ENCODE results near the gene DDX23.

Gene DDX23

GRCh38 chr12:48851883-48852733 is at the start of gene DDX23:
Gene DDX23 (minus strand): TSS chr12:48852163. CDS start chr12:48845782, 6,381 bp downstream.
- Histone ChIP-seq H3K27me3 (ENCODE audit: low read length) (no peaks in the 10 kb centered on the region), H4K20me1 (ENCODE audit: low read depth, low read length) (no peaks in the 10 kb centered on the region), H3K9me3 (ENCODE audit: insufficient read depth, low read length) (no peaks in the 10 kb centered on the region), H3K4me3 (ENCODE audit: insufficient read depth, low read length, poor library complexity, severe bottlenecking) (peak within 1 kb of the TSS; percentile 94), H3K36me3 (ENCODE audit: low read length) (no peaks in the 10 kb centered on the region), H3K9me2 (replicated peaks; ENCODE audit: insufficient read depth, low read length) (no peaks in the 10 kb centered on the region), H2AFZ (ENCODE audit: low read depth, low read length, severe bottlenecking) (peak within 1 kb of the TSS; percentile 70), H3K79me2 (ENCODE audit: insufficient read depth, low read length) (peaks cover 48% of the 10 kb centered on the region), H3F3A (ENCODE audit: insufficient read depth) (0 out of 2 replicates have a peak, but pooled peaks cover 2% of the 10 kb centered on the region), H3K27ac (ENCODE audit: low read depth, low read length) (peak within 1 kb of the TSS; percentile 70), H3K4me2 (ENCODE audit: low read depth, low read length, poor library complexity, severe bottlenecking) (peak within 1 kb of the TSS; percentile 91), H3K9ac (ENCODE audit: low read length) (peak within 1 kb of the TSS; percentile 87)
- TF ChIP-seq CTCF (IDR thresholded peaks at IDR 0.05; ENCODE audit: insufficient read depth, low read length, poor library complexity, severe bottlenecking) = no peak
- no peak for TF ChIP-seq EZH2phosphoT487 (conservative IDR thresholded peaks at IDR 0.05; ENCODE audit: low read length)

- H4K20me1 ChIP-seq (ENCODE audit: low read depth, low read length) = no peaks in the 10 kb centered on the region
- no peak overlapping the region for H3K4me3 ChIP-seq (ENCODE audit: insufficient read depth, low read length, poor library complexity, severe bottlenecking)
- H3K36me3 ChIP-seq (ENCODE audit: low read length) = no peaks in the 10 kb centered on the region
- TF ChIP-seq CTCF (IDR thresholded peaks at IDR 0.05; ENCODE audit: insufficient read depth, low read length, poor library complexity, severe bottlenecking) (no peak), EZH2phosphoT487 (conservative IDR thresholded peaks at IDR 0.05; ENCODE audit: low read length) (no peak)
- H3K4me2 ChIP-seq (ENCODE audit: low read depth, low read length, poor library complexity, severe bottlenecking) = no peak overlapping the region
- H3K9me3 ChIP-seq (ENCODE audit: insufficient read depth, low read length) = no peaks in the 10 kb centered on the region
- H3K9me2 ChIP-seq (replicated peaks; ENCODE audit: insufficient read depth, low read length) = no peaks in the 10 kb centered on the region
- H3F3A ChIP-seq (ENCODE audit: insufficient read depth) = no peaks in the 10 kb centered on the region
- no peak overlapping the region for H3K27ac ChIP-seq (ENCODE audit: low read depth, low read length)
- no peaks in the 10 kb centered on the region for H3K27me3 ChIP-seq (ENCODE audit: low read length)
- H3K9ac ChIP-seq (ENCODE audit: low read length) = no peak overlapping the region
- H3K79me2 ChIP-seq (ENCODE audit: insufficient read depth, low read length) = no peaks in the 10 kb centered on the region
- no peak overlapping the region for H2AFZ ChIP-seq (ENCODE audit: low read depth, low read length, severe bottlenecking)
These were observed 49.3 kb upstream of the DDX23 start for GRCh38 chr12:48901278-48901677.

- Histone ChIP-seq H3K9me2 (replicated peaks; ENCODE audit: insufficient read depth, low read length) (no peaks in the 10 kb centered on the region), H4K20me1 (ENCODE audit: low read depth, low read length) (no peaks in the 10 kb centered on the region), H2AFZ (ENCODE audit: low read depth, low read length, severe bottlenecking) (no peak overlapping the region), H3K27me3 (ENCODE audit: low read length) (no peaks in the 10 kb centered on the region), H3K4me3 (ENCODE audit: insufficient read depth, low read length, poor library complexity, severe bottlenecking) (no peak overlapping the region), H3K79me2 (ENCODE audit: insufficient read depth, low read length) (no peaks in the 10 kb centered on the region), H3K36me3 (ENCODE audit: low read length) (no peaks in the 10 kb centered on the region), H3K9me3 (ENCODE audit: insufficient read depth, low read length) (no peaks in the 10 kb centered on the region), H3K27ac (ENCODE audit: low read depth, low read length) (no peak overlapping the region), H3F3A (ENCODE audit: insufficient read depth) (no peaks in the 10 kb centered on the region), H3K4me2 (ENCODE audit: low read depth, low read length, poor library complexity, severe bottlenecking) (no peak overlapping the region), H3K9ac (ENCODE audit: low read length) (no peak overlapping the region)
- TF ChIP-seq EZH2phosphoT487 (conservative IDR thresholded peaks at IDR 0.05; ENCODE audit: low read length) (no peak), CTCF (IDR thresholded peaks at IDR 0.05; ENCODE audit: insufficient read depth, low read length, poor library complexity, severe bottlenecking) (no peak)
These were observed 47.7 kb upstream of the DDX23 start for GRCh38 chr12:48899651-48900050.

Measured in SU-DHL-6 (cell line).